Upper lobe of left lung (tissue), 6 donors: Measurements from ENCODE around the gene HNRNPA1L2. TPM values are rescaled to one million over a fixed set of nuclear protein-coding genes. Genes with fewer than 3 reads are reported as not detected.
"Not testable (repeated sequence)": the region's sequence is repeated elsewhere in the genome, so short reads cannot be mapped to it uniquely, and the experiment has no call there.

ENCODE experiments used
- ATAC-seq, 2 donors: fragments of 200-7000 bp; cut with Tn5 transposase; one replicate each; pipeline ENCODE4 v1.9.1; 2022; ENCODE audit warnings: mild to moderate bottlenecking in 2 of 2, moderate library complexity in 2 of 2; ENCODE audit not compliant: low FRiP score in 2 of 2
- DNase-seq, 2 donors: peaks; one replicate each; pipeline ENCODE4 v3.0.0-alpha.2; 2019 to 2020
- H3K27ac ChIP-seq, 4 donors: fragments of 200-600 bp; sonication (generic); one replicate each; pipeline ENCODE4 v1.5.1; 2016 to 2019
- H3K27me3 ChIP-seq, 4 donors: fragments of 200-600 bp; sonication (generic); one replicate each; pipeline ENCODE4 v1.5.1; 2017 to 2019
- H3K36me3 ChIP-seq, 4 donors: fragments of 200-600 bp; sonication (generic); one replicate each; pipeline ENCODE4 v1.5.1; 2016 to 2019
- H3K4me1 ChIP-seq, 4 donors: fragments of 200-600 bp; sonication (generic); one replicate each; pipeline ENCODE4 v1.5.1; 2018 to 2019
- H3K4me3 ChIP-seq, 4 donors: fragments of 200-600 bp; sonication (generic); one replicate each; pipeline ENCODE4 v1.5.1; 2017 to 2019; ENCODE audit warnings: mild to moderate bottlenecking in 2 of 4, moderate library complexity in 1 of 4
- H3K9me3 ChIP-seq, 4 donors: fragments of 200-600 bp; sonication (generic); one replicate each; pipeline ENCODE4 v1.5.1; 2018 to 2019
- EP300 ChIP-seq, 4 donors: sonication (generic); formaldehyde crosslinking; IDR thresholded peaks; one replicate each; pipeline ENCODE4 v1.5.1; 2017; ENCODE audit warnings: antibody characterized with exemption in 4 of 4, control low read depth in 2 of 4
- POLR2A ChIP-seq, 4 donors: fragments of 450-650 bp; IDR thresholded peaks; one replicate each; pipeline ENCODE4 v1.5.1; 2016 to 2017; ENCODE audit warnings: antibody characterized with exemption in 4 of 4, mild to moderate bottlenecking in 2 of 4
- POLR2AphosphoS5 ChIP-seq, 2 donors: sonication (generic); formaldehyde crosslinking; IDR thresholded peaks; one replicate each; pipeline ENCODE4 v1.5.1; 2017; ENCODE audit warnings: antibody characterized with exemption in 2 of 2
- WGBS, 2 donors: methylation state at CpG; one replicate each; pipeline ENCODE4 v1.1.5; 2017 to 2018; 5-methylcytosine and 5-hydroxymethylcytosine counted together
- total RNA-seq, 6 donors: library from RNA; depleted of rRNA in 4 of 6; stranded (reverse); fragments of >200 nt in 4 of 6; gene quantifications; one replicate each; pipeline versions ENCODE4 v1.1.0 to v1.2.1, GENCODE V29; 2016 to 2021
- TF ChIP-seq, protein P1 (sequence below), 6 experiments: fragments of 450-650 bp in 4 of 6; fragments of 200-600 bp in 2 of 6; sonication (generic) in 2 of 6; IDR thresholded peaks; one replicate each; pipeline ENCODE4 v1.5.1; 2016 to 2019; ENCODE audit warnings: antibody characterized with exemption in 6 of 6
- donor health status: DM: no; HTN: no; CAD: no; lungs with moderate emphysema.
- donor health status: DM: no; HTN: yes; CAD: no; lungs with severe emphysema.

Gene HNRNPA1L2
- total RNA-seq, 6 donors from 2014 or later: 2.7 to 7.3 (median 4.9) TPM

GRCh38 chr13:52665325-52665724, 23.1 kb downstream of the HNRNPA1L2 start:
- Histone ChIP-seq H3K4me3 (no peak overlapping the region), H3K9me3 (no peaks in the 10 kb centered on the region), H3K27me3 (no peaks in the 10 kb centered on the region), H3K36me3 (peaks cover 41 to 90% (median 52%) of the 10 kb centered on the region in 4 donors), H3K4me1 (no peaks in the 10 kb centered on the region), H3K27ac (no peak overlapping the region)
- no peak for DNase-seq
- no peak for ATAC-seq
- TF ChIP-seq POLR2AphosphoS5 (IDR thresholded peaks at IDR 0.05): no peak
- TF ChIP-seq, protein P1, sequence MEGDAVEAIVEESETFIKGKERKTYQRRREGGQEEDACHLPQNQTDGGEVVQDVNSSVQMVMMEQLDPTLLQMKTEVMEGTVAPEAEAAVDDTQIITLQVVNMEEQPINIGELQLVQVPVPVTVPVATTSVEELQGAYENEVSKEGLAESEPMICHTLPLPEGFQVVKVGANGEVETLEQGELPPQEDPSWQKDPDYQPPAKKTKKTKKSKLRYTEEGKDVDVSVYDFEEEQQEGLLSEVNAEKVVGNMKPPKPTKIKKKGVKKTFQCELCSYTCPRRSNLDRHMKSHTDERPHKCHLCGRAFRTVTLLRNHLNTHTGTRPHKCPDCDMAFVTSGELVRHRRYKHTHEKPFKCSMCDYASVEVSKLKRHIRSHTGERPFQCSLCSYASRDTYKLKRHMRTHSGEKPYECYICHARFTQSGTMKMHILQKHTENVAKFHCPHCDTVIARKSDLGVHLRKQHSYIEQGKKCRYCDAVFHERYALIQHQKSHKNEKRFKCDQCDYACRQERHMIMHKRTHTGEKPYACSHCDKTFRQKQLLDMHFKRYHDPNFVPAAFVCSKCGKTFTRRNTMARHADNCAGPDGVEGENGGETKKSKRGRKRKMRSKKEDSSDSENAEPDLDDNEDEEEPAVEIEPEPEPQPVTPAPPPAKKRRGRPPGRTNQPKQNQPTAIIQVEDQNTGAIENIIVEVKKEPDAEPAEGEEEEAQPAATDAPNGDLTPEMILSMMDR (IDR thresholded peaks at IDR 0.05): peak in 3 of 6 experiments; percentile 23 to 28 (median 24)

GRCh38 chr13:52669677-52670076, 27.4 kb downstream of the HNRNPA1L2 start:
- H3K36me3 ChIP-seq: peaks cover 26 to 58% (median 30%) of the 10 kb centered on the region in 4 donors
- H3K27ac ChIP-seq: no peak overlapping the region
- H3K27me3 ChIP-seq: no peaks in the 10 kb centered on the region
- ATAC-seq (no peak), DNase-seq (no peak)
- H3K4me1 ChIP-seq: no peaks in the 10 kb centered on the region
- no peaks in the 10 kb centered on the region for H3K9me3 ChIP-seq
- no peak overlapping the region for H3K4me3 ChIP-seq
- 79 to 81% methylated on average over 2 of the region's 2 CpGs for whole genome bisulfite sequencing, 2 donors
- no peak for TF ChIP-seq POLR2A (IDR thresholded peaks at IDR 0.05)
- no peak for TF ChIP-seq POLR2AphosphoS5 (IDR thresholded peaks at IDR 0.05)
- TF ChIP-seq, protein P1 (IDR thresholded peaks at IDR 0.05): no peak
- TF ChIP-seq EP300 (IDR thresholded peaks at IDR 0.05): no peak

DNA sequence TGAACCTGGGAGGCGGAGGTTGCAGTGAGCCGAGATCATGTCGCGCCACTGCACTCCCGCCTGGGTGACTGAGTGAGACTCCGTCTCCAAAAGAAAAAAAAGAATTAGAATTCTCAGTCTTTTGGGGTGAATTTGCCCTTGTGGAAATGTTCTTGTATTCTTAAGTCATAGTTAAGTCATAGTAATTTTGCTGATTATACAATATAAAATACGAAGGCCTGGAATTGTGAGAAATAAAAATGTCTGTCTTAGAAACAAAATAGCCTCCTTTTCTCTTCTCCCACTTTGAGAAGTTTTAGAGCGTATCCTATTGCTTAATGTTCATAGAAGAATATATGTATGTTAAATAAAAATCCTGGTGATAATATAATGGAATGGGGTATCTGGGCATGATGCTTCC, 28.5 kb downstream of the HNRNPA1L2 start:
- ATAC-seq (no peak), DNase-seq (peak in 1 of 2 donors; percentile 17)
- 97% methylated on average over 8 of the region's 8 CpGs for WGBS, 2 donors
- H3K9me3 ChIP-seq: no peaks in the 10 kb centered on the region
- H3K27ac ChIP-seq: no peak overlapping the region
- H3K27me3 ChIP-seq: no peaks in the 10 kb centered on the region
- no peak overlapping the region for H3K4me3 ChIP-seq
- H3K36me3 ChIP-seq: peaks cover 24 to 51% (median 25%) of the 10 kb centered on the region in 4 donors
- no peak for TF ChIP-seq POLR2A (IDR thresholded peaks at IDR 0.05)
- TF ChIP-seq, protein P1 (IDR thresholded peaks at IDR 0.05): no peak
- no peaks in the 10 kb centered on the region for H3K4me1 ChIP-seq

- DNase-seq (no peak), ATAC-seq (no peak)
- peaks cover 0 to 36% (median 4%) of the 10 kb centered on the region in 4 donors for H3K36me3 ChIP-seq
- H3K27me3 ChIP-seq: no peaks in the 10 kb centered on the region
- WGBS, 2 donors: 90 to 96% methylated on average over 1 of the region's 1 CpG
- H3K4me1 ChIP-seq: no peaks in the 10 kb centered on the region
- H3K9me3 ChIP-seq: no peaks in the 10 kb centered on the region
- TF ChIP-seq POLR2A (IDR thresholded peaks at IDR 0.05) (no peak), POLR2AphosphoS5 (IDR thresholded peaks at IDR 0.05) (no peak), EP300 (IDR thresholded peaks at IDR 0.05) (no peak)
- TF ChIP-seq, protein P1 (IDR thresholded peaks at IDR 0.05): no peak
- no peak overlapping the region for H3K4me3 ChIP-seq
- no peak overlapping the region for H3K27ac ChIP-seq
These were observed 31.2 kb downstream of the HNRNPA1L2 start for GRCh38 chr13:52673465-52673864.

- DNase-seq (no peak), ATAC-seq (no peak)
- Histone ChIP-seq H3K27ac (no peak overlapping the region), H3K27me3 (no peaks in the 10 kb centered on the region), H3K4me1 (no peaks in the 10 kb centered on the region), H3K9me3 (no peaks in the 10 kb centered on the region), H3K36me3 (peaks cover 10 to 56% (median 24%) of the 10 kb centered on the region in 4 donors), H3K4me3 (no peak overlapping the region)
- 97 to 100% methylated on average over 1 of the region's 1 CpG for WGBS, 2 donors
- TF ChIP-seq EP300 (IDR thresholded peaks at IDR 0.05) (no peak), POLR2A (IDR thresholded peaks at IDR 0.05) (no peak), POLR2AphosphoS5 (IDR thresholded peaks at IDR 0.05) (no peak)
- TF ChIP-seq, protein P1 (IDR thresholded peaks at IDR 0.05): no peak
These were observed 35.6 kb downstream of the HNRNPA1L2 start for GRCh38 chr13:52677823-52678222.

- WGBS, 2 donors: 93 to 96% methylated on average over 9 of the region's 9 CpGs
- H3K9me3 ChIP-seq, DNase-seq, H3K27me3 ChIP-seq, H3K4me3 ChIP-seq, H3K27ac ChIP-seq, ATAC-seq, H3K4me1 ChIP-seq: not testable (repeated sequence)
- H3K36me3 ChIP-seq: peaks cover 5 to 80% (median 17%) of the 10 kb centered on the region in 4 donors
These were observed 43.6 kb downstream of the HNRNPA1L2 start for GRCh38 chr13:52685806-52686205.
